HG02588 (cell line): ENCODE data around the gene CERKL.

Source experiments
- ATAC-seq: cut with Tn5 transposase; IDR thresholded peaks from one replicate; pipeline ENCODE4 v1.9.1; 2021; ENCODE audit warnings: mild to moderate bottlenecking, moderate library complexity; ENCODE audit not compliant: unreplicated experiment

The CERKL gene

GRCh38 chr2:181526014-181526413, 130.9 kb downstream of the CERKL start:
- ATAC-seq, result no peak

GRCh38 chr2:181523756-181524155, 133.1 kb downstream of the CERKL start:
- ATAC-seq, result no peak

GRCh38 chr2:181520253-181520652, 136.7 kb downstream of the CERKL start:
- ATAC-seq, result no peak

- no peak for ATAC-seq
Measured at GRCh38 chr2:181517685-181518301, 139.1 kb downstream of the CERKL start.

GRCh38 chr2:181516992-181517391, 139.9 kb downstream of the CERKL start:
- ATAC-seq, result no peak

- ATAC-seq, result no peak
Measured at GRCh38 chr2:181515719-181516118, 141.2 kb downstream of the CERKL start.

GRCh38 chr2:181500201-181500600, 156.7 kb downstream of the CERKL start:
- no peak for ATAC-seq

- ATAC-seq, result no peak
Measured at GRCh38 chr2:181499231-181499630, 157.7 kb downstream of the CERKL start.
